Endothelial cell of umbilical vein (primary cell): ENCODE measurements around the gene OSGEP. TPM values are rescaled to one million over a fixed set of nuclear protein-coding genes. Genes with fewer than 3 reads are reported as not detected.

ENCODE experiments used
- BruUV-seq: library from RNA; stranded (reverse); fragments of 400-500 nt; replicated peaks from 2 replicates; lab custom pipeline; 2021; lab: Mats Ljungman, UMichigan
- CTCF ChIA-PET: fragments of 300-600, 350-600 bp; sonication (Branson Sonifier 250); formaldehyde crosslinking; loops from one replicate; lab custom pipeline; 2021; ENCODE audit warnings: antibody characterized with exemption, inconsistent platforms; lab: Charles Lee
- POLR2A ChIA-PET: fragments of 300-600, 350-600 bp; sonication (Branson Sonifier 250); formaldehyde crosslinking; loops from one replicate; lab custom pipeline; 2021; ENCODE audit warnings: antibody characterized with exemption, inconsistent platforms; lab: Charles Lee
- DNase-seq: peaks from one replicate; pipeline ENCODE4 v3.0.0-alpha.2; 2011; ENCODE audit warnings: low read depth, low spot score
- FAIRE-seq: peaks from 2 replicates; lab custom pipeline; 2011; peaks lifted over from hg19 to GRCh38; lab: Jason Lieb, UNC
- H2AFZ ChIP-seq: 2 replicates; pipeline ENCODE4 v1.6.0; 2012; ENCODE audit warnings: low read depth, low read length, control low read depth, inconsistent platforms
- H3K27ac ChIP-seq: 2 replicates; pipeline ENCODE4 v1.5.1; 2011; ENCODE audit warnings: low read depth, mild to moderate bottlenecking, control low read depth, low read length, moderate library complexity; ENCODE audit not compliant: insufficient read depth
- H3K27me3 ChIP-seq, 2 experiments: 2 replicates each; pipeline versions ENCODE4 v1.6.0 to v1.6.1; 2011; ENCODE audit warnings: low read length in 2 of 2, mixed read lengths in 1 of 2; ENCODE audit not compliant: control insufficient read depth in 2 of 2, insufficient read depth in 2 of 2
- H3K36me3 ChIP-seq, 2 experiments: 2 replicates in 1 of 2; 3 replicates in 1 of 2; pipeline ENCODE4 v1.5.1; 2011; ENCODE audit warnings: low read length in 2 of 2, mild to moderate bottlenecking in 1 of 2, moderate library complexity in 1 of 2; ENCODE audit not compliant: control insufficient read depth in 2 of 2, insufficient read depth in 2 of 2; ENCODE audit errors: extremely low read depth in 1 of 2
- H3K4me1 ChIP-seq: 3 replicates; pipeline ENCODE4 v1.5.1; 2011; ENCODE audit warnings: mild to moderate bottlenecking, low read length; ENCODE audit not compliant: control insufficient read depth, insufficient read depth; ENCODE audit errors: extremely low read depth
- H3K4me2 ChIP-seq: 2 replicates; pipeline ENCODE4 v1.6.1; 2011; ENCODE audit warnings: low read length, control low read depth, mixed read lengths; ENCODE audit not compliant: insufficient read depth
- H3K4me3 ChIP-seq, 3 experiments: fragments of 200-600 bp in 1 of 3; sonication (generic), shearing (Covaris generic) in 1 of 3; replicated peaks in 1 of 3; 2 replicates each; pipeline ENCODE4 v1.5.1; 2011 to 2016; ENCODE audit warnings: control low read depth in 3 of 3, low read length in 3 of 3, mild to moderate bottlenecking in 2 of 3, inconsistent platforms in 1 of 3, low read depth in 1 of 3, moderate library complexity in 1 of 3; ENCODE audit not compliant: insufficient read depth in 1 of 3
- H3K79me2 ChIP-seq: 2 replicates; pipeline ENCODE4 v1.6.0; 2012; ENCODE audit warnings: low read length, inconsistent platforms; ENCODE audit not compliant: control insufficient read depth, insufficient read depth
- H3K9ac ChIP-seq: replicated peaks from 2 replicates; pipeline ENCODE3; 2011; ENCODE audit warnings: low read length, control low read depth; ENCODE audit not compliant: insufficient read depth; ENCODE audit errors: extremely low read depth
- H3K9me1 ChIP-seq: replicated peaks from 3 replicates; pipeline ENCODE4 v1.6.0; 2011; ENCODE audit warnings: mild to moderate bottlenecking, low read length; ENCODE audit not compliant: control insufficient read depth, insufficient read depth; ENCODE audit errors: extremely low read depth
- H3K9me3 ChIP-seq: replicated peaks from 2 replicates; pipeline ENCODE4 v1.5.1; 2012; ENCODE audit warnings: low read length, inconsistent platforms; ENCODE audit not compliant: control insufficient read depth, insufficient read depth
- H4K20me1 ChIP-seq: replicated peaks from 2 replicates; pipeline ENCODE3; 2011; ENCODE audit warnings: mild to moderate bottlenecking, low read length; ENCODE audit not compliant: control insufficient read depth, insufficient read depth; ENCODE audit errors: extremely low read depth
- CTCF ChIP-seq, 2 donors: IDR thresholded peaks; 1 replicate in 1 of 2; 2 replicates in 1 of 2; pipeline ENCODE4 v1.5.1; 2011; ENCODE audit warnings: low read length in 2 of 2, mild to moderate bottlenecking in 2 of 2, moderate library complexity in 2 of 2, control low read depth in 1 of 2, inconsistent platforms in 1 of 2, low read depth in 1 of 2; ENCODE audit not compliant: insufficient read depth in 1 of 2; ENCODE audit errors: extremely low read depth in 1 of 2
- EZH2 ChIP-seq: IDR thresholded peaks from 2 replicates; pipeline ENCODE4 v1.6.1; 2012; ENCODE audit warnings: borderline replicate concordance, low read depth, mild to moderate bottlenecking, moderate library complexity, low read length, inconsistent platforms; ENCODE audit not compliant: severe bottlenecking
- FOS ChIP-seq: IDR thresholded peaks from 2 replicates; pipeline ENCODE4 v1.6.1; 2011; ENCODE audit warnings: mild to moderate bottlenecking, low read length, moderate library complexity, borderline replicate concordance; ENCODE audit not compliant: insufficient read depth
- GATA2 ChIP-seq: IDR thresholded peaks from 2 replicates; pipeline ENCODE4 v1.7.0; 2011; ENCODE audit warnings: low read depth, mild to moderate bottlenecking, moderate library complexity, mixed read lengths, low read length; ENCODE audit not compliant: insufficient read length, insufficient read depth
- JUN ChIP-seq: IDR thresholded peaks from 2 replicates; pipeline ENCODE4 v1.6.1; 2011; ENCODE audit warnings: borderline replicate concordance, low read depth; ENCODE audit not compliant: insufficient read length, insufficient read depth
- MAX ChIP-seq: IDR thresholded peaks from 2 replicates; pipeline ENCODE4 v1.6.1; 2011; ENCODE audit not compliant: insufficient read depth, insufficient read length
- MYC ChIP-seq: IDR thresholded peaks from one replicate; pipeline ENCODE4 v1.6.1; 2011; ENCODE audit warnings: mild to moderate bottlenecking, low read depth, low read length
- POLR2A ChIP-seq: IDR thresholded peaks from 2 replicates; pipeline ENCODE4 v1.6.1; 2012; ENCODE audit warnings: low read depth, mild to moderate bottlenecking, control low read depth, low read length
- POLR2AphosphoS5 ChIP-seq: IDR thresholded peaks from 2 replicates; pipeline ENCODE4 v1.6.1; 2012; ENCODE audit warnings: low read depth, mild to moderate bottlenecking, control low read depth, low read length, moderate library complexity; ENCODE audit not compliant: insufficient read depth
- dilution Hi-C: fragments of 300-500 bp; cut with MboI; formaldehyde crosslinking; loops from one replicate; pipeline ENCODE4 v1.15.0; 2019; ENCODE audit warnings: low sequenced_read_pairs; ENCODE audit not compliant: extremely low pct_ligation_motif_present
- intact Hi-C: fragments of 100-400 bp; cut with micrococcal nuclease; formaldehyde crosslinking; loops from one replicate; pipeline ENCODE4 v1.10.0; 2022
- polyA plus RNA-seq, 4 experiments: library from polyadenylated mRNA; depleted of rRNA in 3 of 4; stranded (reverse) in 3 of 4; unstranded in 1 of 4; fragments of >200 nt; gene quantifications; 2 replicates each; pipeline versions ENCODE4 v1.2.1 to v1.2.3, GENCODE V29; 2011 to 2012; ENCODE audit warnings: missing spikeins in 1 of 4
- total RNA-seq: library from RNA; stranded (reverse); gene quantifications from 2 replicates; pipeline ENCODE4 v1.2.3, GENCODE V29; 2021

Gene OSGEP
- total and polyA plus RNA-seq, 2 donors (not counting 3 experiments of a cell fraction or from before 2014, with no cell fraction given) = 41.8 to 100 TPM

- CTCF ChIA-PET = interaction anchor here (0.6 to 4.3 kb wide), 7 partner anchors 9 to 195 kb away, joined by 3 to 110 read pairs (median 3); partner anchors contain the start of genes APEX1 and OSGEP
- dilution Hi-C loops (no loop called here), intact Hi-C loops (loop anchor here (2.0 to 5.0 kb wide), 4 partner anchors 80 to 268 kb away; partner anchors contain the start of genes CCNB1IP1 and TTC5)
- BruUV-seq = no TSS peak
- Histone ChIP-seq H2AFZ (no peak overlapping the region), H3K9me1 (no peaks in the 10 kb centered on the region), H3K36me3 (peaks cover 0 to 7% of the 10 kb centered on the region in 2 experiments), H3K27ac (peak overlapping the region; percentile 85), H3K9me3 (no peaks in the 10 kb centered on the region), H3K4me1 (peaks cover 17% of the 10 kb centered on the region), H4K20me1 (no peaks in the 10 kb centered on the region), H3K9ac (peak overlapping the region; percentile 92), H3K79me2 (peaks cover 4% of the 10 kb centered on the region), H3K27me3 (no peaks in the 10 kb centered on the region), H3K4me2 (peak overlapping the region; percentile 92), H3K4me3 (peak overlapping the region; percentile 80 to 97 (median 86))
- POLR2A ChIA-PET = interaction anchor here (0.6 to 1.8 kb wide), 6 partner anchors 49 to 269 kb away, joined by 3 to 10 read pairs (median 4); partner anchors contain the start of genes PARP2 and PNP
- FAIRE-seq (no peak), DNase-seq (peak; percentile 33)
- TF ChIP-seq EZH2 (no peak), GATA2 (no peak), MYC (no peak), JUN (no peak), CTCF (IDR thresholded peaks at IDR 0.05; ENCODE audit: extremely low read depth in 1 of 2, insufficient read depth in 1 of 2, low read depth in 1 of 2, low read length in 2 of 2) (no peak), MAX (no peak), POLR2A (no peak), FOS (no peak), POLR2AphosphoS5 (no peak)
Observed at GRCh38 chr14:20412411-20412810, 42.2 kb downstream of the OSGEP start.
